Fibroblast of pulmonary artery (primary cell): ENCODE measurements around the gene ZNF709.
"Not testable (repeated sequence)": the region's sequence is repeated elsewhere in the genome, so short reads cannot be mapped to it uniquely, and the experiment has no call there.

Source experiments
- DNase-seq: peaks from one replicate; pipeline ENCODE4 v3.0.0-alpha.2; 2010; ENCODE audit warnings: low read depth
- H3K4me3 ChIP-seq: replicated peaks from 2 replicates; pipeline ENCODE4 v1.5.1; 2011; ENCODE audit warnings: low read depth, mild to moderate bottlenecking, control low read depth, low read length, moderate library complexity
- TF ChIP-seq, protein P1 (sequence below): IDR thresholded peaks from 2 replicates; pipeline ENCODE4 v1.5.1; 2011; ENCODE audit warnings: mild to moderate bottlenecking, control low read depth, low read length, inconsistent platforms; ENCODE audit errors: missing control alignments

Gene ZNF709

DNA sequence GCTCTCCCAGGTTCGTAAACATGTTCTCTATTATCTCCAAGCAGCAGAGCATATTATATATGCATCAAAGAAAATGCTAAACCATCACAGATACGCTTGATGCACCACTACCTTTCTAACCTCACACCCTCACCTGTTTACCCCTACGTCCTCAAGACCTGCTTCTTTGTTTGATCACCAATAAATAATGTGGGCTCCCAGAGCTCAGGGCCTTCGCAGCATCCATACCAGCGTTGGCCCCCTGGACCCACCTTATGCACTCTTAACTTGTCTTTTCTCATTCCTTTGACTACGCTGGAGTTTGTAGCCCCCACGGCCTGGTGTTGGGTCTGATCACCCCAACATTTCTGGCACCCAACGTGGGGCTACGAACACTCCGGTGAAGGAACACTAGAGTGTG is 33.8 kb downstream of the ZNF709 start:
- DNase-seq = no peak
- TF ChIP-seq, protein P1, sequence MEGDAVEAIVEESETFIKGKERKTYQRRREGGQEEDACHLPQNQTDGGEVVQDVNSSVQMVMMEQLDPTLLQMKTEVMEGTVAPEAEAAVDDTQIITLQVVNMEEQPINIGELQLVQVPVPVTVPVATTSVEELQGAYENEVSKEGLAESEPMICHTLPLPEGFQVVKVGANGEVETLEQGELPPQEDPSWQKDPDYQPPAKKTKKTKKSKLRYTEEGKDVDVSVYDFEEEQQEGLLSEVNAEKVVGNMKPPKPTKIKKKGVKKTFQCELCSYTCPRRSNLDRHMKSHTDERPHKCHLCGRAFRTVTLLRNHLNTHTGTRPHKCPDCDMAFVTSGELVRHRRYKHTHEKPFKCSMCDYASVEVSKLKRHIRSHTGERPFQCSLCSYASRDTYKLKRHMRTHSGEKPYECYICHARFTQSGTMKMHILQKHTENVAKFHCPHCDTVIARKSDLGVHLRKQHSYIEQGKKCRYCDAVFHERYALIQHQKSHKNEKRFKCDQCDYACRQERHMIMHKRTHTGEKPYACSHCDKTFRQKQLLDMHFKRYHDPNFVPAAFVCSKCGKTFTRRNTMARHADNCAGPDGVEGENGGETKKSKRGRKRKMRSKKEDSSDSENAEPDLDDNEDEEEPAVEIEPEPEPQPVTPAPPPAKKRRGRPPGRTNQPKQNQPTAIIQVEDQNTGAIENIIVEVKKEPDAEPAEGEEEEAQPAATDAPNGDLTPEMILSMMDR = no peak
- H3K4me3 ChIP-seq = no peak overlapping the region

DNA sequence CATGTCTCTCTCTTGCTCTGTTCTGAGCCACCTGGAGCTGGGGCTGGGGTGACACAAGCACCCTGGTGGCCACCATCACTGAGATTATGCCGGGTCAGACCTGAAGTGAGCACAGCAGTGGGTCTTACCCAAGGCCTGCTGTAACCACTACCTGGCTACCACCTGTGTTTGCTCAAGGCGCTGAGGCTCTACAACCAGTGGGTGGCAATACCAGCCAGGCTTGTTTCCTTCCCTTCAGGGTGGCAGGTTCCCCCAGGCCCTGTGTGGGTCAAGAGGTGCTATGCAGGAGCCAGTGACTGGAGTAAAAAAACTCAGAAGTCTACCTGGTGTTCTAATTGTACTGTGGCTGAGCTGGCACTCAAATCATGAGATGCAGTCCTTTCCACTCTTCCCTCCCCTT is 35.8 kb downstream of the ZNF709 start:
- H3K4me3 ChIP-seq = no peak overlapping the region
- no peak for DNase-seq
- TF ChIP-seq, protein P1 = no peak

DNA sequence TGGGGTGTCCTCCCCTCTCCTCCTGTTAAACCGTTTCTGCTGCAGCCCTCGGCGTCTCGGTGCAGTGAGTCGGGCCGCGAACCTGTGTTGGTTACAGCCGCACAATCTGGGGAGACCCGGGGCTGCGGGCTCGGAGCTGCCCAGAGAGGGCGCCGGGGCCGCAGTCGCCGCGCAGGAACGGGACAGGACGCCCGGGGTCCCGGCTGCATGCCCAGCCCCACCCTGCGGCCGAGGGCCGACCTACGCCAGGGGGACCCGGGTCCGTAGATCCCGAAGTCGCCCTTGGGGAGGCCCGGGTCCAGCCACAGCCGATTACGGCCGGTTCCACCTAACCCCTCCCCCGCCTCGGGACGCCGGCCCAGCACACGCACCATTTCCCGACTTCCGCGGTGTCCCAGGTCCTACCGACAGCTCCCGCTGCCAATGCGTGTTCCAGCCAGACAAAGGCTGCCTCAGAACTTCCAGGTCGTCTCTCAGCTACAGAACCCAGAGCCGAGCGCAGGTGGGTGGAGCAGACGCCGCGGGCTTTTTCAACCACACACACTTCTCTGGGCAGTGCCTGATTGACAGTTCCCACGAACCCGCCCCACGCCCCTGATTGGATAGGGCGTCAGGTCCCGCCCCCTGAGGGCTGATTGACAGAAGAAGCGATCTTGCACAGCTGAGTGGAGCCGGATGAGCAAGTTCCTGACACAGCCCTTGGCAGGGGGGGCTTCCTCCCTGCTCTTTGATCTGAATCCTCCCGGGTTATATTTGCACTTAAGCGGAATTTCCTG is 43.9 kb downstream of the ZNF709 start, which contains the start of gene ZNF443:
TSS of gene ZNF443 (minus strand) at position 481 of the 776 bp plus-strand sequence. CDS start at position 374, 107 bp downstream.
- TF ChIP-seq, protein P1 = no peak
- peak; percentile 97 for DNase-seq
- H3K4me3 ChIP-seq = peak within 1 kb of the TSS; percentile 79

DNA sequence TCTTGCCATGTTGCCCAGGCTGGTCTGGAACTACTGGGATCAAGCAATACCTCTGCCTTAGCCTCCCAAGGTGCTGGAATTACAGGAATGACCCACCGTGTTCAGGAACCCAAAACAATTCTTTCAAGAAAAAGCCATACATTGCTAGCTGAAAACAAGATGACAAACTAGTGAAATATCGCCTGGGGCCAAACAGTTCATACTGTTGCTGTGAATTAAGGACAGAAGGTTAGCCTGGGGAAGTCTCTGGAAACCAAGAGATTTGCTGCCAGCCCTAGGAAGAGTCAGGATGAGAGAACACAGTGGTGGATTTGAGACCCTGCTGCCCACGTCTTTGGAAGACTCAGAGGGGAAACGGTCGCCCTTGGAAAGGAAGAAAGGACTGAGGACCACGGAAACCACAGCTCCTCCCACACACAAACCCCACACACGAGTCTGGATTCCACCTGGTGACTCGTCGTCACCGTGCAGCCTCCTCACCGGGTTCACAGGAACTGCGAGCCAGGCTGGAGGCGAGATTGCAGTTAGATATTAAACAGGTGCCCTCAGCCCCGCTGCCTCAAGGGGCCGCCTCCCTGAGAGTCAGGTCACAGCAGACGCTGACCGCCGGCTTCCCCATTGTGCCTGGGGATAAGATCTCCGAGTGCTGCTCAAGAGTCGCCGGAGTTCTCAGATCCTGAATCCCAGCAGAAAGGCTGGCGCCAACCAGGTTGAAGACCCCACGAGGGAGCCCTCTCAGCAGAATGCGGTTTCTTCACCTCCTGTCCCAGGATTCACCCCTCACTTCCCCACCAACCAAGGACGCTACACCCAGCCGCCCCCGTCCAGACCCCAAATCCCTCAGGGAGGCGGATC is 44.7 kb downstream of the ZNF709 start:
- H3K4me3 ChIP-seq = peak overlapping the region; percentile 79

DNA sequence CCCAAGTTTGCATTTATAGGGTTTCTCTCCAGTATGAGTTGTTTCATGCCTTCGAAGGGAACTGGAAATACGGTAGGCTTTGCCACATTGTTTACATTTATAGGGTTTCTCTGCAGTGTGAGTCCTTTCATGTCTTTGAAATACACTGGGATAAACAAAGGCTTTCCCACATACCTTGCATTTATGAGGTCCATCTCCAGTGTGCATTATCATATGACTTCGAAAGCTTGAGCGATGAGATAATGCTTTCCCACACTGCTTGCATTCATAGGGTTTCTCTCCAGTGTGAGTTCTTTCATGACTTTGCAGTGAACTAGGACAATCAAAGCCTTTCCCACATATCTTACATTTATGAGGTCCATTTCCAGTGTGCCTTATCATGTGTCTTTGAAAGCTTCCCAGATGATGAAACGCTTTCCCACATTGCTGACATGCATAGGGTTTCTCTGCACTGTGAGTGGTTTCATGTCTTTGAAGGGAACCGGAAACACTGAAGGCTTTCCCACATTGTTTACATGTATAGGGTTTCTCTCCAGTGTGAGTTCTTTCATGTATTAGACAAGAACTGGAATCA is 53.8 kb downstream of the ZNF709 start:
- not testable (repeated sequence) for H3K4me3 ChIP-seq, DNase-seq

More for the DNA sequence above, 44.7 kb downstream of the ZNF709 start:
- DNase-seq = peak; percentile 8

DNA sequence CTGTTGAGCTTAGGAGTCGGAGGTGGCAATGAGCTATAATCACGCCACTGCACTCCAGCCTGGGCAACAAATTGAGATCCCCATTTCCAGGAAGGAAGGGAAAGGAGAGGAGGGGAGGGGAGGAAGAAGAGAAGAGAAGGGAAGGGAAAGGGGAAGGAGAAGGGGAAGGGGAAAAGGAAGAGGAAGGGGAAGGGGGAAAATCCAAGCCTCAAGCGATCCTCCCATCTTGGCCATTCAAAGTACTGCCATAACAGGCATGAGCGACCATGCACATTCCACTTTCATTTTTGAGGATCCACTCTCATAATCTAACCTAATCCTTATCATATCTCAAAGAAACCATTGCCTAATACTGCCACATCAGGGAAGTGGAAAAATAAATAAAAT is 58.7 kb downstream of the ZNF709 start:
- no peak overlapping the region for H3K4me3 ChIP-seq
- DNase-seq = no peak
- TF ChIP-seq, protein P1 = no peak

DNA sequence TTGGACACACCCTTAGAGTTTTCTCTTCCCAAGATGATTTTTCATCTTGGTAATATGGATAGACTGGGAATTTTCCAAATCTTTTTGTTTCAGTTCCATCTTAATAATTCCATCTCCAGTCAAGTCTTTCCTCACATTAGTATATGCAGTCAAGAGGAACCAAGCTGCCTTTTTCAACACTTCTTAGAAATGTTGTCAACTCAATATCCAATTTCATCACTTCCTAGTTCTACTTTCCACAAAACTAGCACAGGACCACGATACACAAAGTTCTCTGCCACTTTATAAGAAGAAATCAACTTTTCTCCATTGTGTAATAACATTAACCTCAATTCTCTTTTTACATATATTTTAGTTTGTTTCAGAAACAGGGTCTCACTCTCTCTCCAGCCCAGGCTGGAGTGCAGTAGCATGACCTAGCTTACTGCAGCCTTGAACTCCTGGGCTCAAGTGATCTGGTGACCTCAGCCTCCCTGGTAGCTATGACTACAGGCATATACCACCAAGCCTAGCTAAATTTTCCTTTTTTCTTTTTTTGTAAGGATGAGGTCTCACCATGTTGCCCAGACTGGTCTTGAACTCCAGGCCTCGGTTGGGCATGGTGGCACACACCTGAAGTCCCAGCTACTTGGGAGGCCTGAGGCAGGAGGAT is 59.3 kb downstream of the ZNF709 start:
- DNase-seq = no peak
- TF ChIP-seq, protein P1 = no peak
- H3K4me3 ChIP-seq = no peak overlapping the region

DNA sequence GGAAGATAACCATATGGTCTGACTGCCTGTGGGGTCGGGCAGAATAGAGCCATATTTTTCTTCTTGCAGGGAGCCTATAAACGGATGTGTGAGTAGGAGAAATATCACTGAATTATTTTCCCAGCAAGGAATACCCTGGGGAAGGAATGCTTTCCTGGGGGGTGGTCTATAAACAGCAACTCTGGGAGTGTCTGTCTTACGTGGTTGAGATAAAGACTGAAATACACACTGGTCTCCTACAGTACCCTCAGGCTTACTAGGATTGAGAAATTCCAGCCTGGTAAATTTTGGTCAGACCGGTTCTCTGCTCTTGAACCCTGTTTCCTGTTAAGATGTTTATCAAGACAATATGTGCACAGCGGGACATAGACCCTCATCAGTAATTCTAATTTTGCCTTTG is 67.3 kb downstream of the ZNF709 start:
- H3K4me3 ChIP-seq, DNase-seq: not testable (repeated sequence)
